A673 (cell line): ENCODE results near the gene TEX14. TPM values are rescaled to one million over a fixed set of nuclear protein-coding genes. Genes with fewer than 3 reads are reported as not detected.
A peak's percentile ranks its signal among the peaks of the same experiment; 100 is the strongest.

Source experiments
- BruUV-seq: library from RNA; stranded (reverse); fragments of 400-500 nt; replicated peaks from 2 replicates; lab custom pipeline; 2021; lab: Mats Ljungman, UMichigan
- CTCF ChIA-PET: fragments of 300-600 bp; sonication (Branson Sonifier 250); formaldehyde crosslinking; loops from one replicate; lab custom pipeline; 2022; ENCODE audit warnings: antibody characterized with exemption; lab: Charles Lee
- POLR2A ChIA-PET: fragments of 300-600 bp; sonication (Branson Sonifier 250); formaldehyde crosslinking; loops from one replicate; lab custom pipeline; 2022; ENCODE audit warnings: antibody characterized with exemption; ENCODE audit not compliant: low non-redundant PET; lab: Charles Lee
- DNase-seq: peaks from one replicate; pipeline ENCODE4 v3.0.0-alpha.2; 2015; ENCODE audit warnings: low spot score
- H3K27ac ChIP-seq: fragments of 200-600 bp; sonication (generic); 2 replicates; pipeline ENCODE4 v1.5.1; 2016; ENCODE audit warnings: mixed run types, low read depth, mild to moderate bottlenecking, mixed read lengths, antibody characterized with exemption, low read length; ENCODE audit not compliant: poor library complexity, severe bottlenecking
- H3K27me3 ChIP-seq: fragments of 200-600 bp; sonication (generic); replicated peaks from 2 replicates; pipeline ENCODE4 v1.6.1; 2017; ENCODE audit warnings: mixed run types, low read depth, mild to moderate bottlenecking, mixed read lengths, antibody characterized with exemption, low read length; ENCODE audit not compliant: insufficient read depth, poor library complexity
- H3K36me3 ChIP-seq: fragments of 200-600 bp; sonication (generic); 2 replicates; pipeline ENCODE4 v1.6.1; 2016; ENCODE audit warnings: mixed run types, mild to moderate bottlenecking, mixed read lengths, antibody characterized with exemption, low read length; ENCODE audit not compliant: insufficient read depth, poor library complexity, severe bottlenecking
- H3K4me1 ChIP-seq: fragments of 200-600 bp; sonication (generic); 2 replicates; pipeline ENCODE4 v1.6.1; 2017; ENCODE audit warnings: mixed run types, mild to moderate bottlenecking, mixed read lengths, antibody characterized with exemption, low read length; ENCODE audit not compliant: insufficient read depth, poor library complexity, severe bottlenecking
- H3K4me3 ChIP-seq: fragments of 200-600 bp; sonication (generic); 2 replicates; pipeline ENCODE4 v1.5.1; 2016; ENCODE audit warnings: low read depth, mixed run types, mild to moderate bottlenecking, mixed read lengths, low read length; ENCODE audit not compliant: poor library complexity, severe bottlenecking
- H3K9me3 ChIP-seq: fragments of 200-600 bp; sonication (generic); 2 replicates; pipeline ENCODE4 v1.6.1; 2016; ENCODE audit warnings: mixed run types, low read depth, mild to moderate bottlenecking, mixed read lengths, antibody characterized with exemption, low read length; ENCODE audit not compliant: poor library complexity, severe bottlenecking
- EZH2 ChIP-seq: fragments of 200-600 bp; sonication (generic); IDR thresholded peaks from 2 replicates; pipeline ENCODE4 v1.6.1; 2017; ENCODE audit warnings: borderline replicate concordance, low read depth, mild to moderate bottlenecking, mixed read lengths, antibody characterized with exemption, low read length; ENCODE audit not compliant: poor library complexity, severe bottlenecking
- intact Hi-C: fragments of 100-400 bp; cut with micrococcal nuclease; formaldehyde crosslinking; loops from one replicate; pipeline ENCODE4 v1.10.0; 2022; ENCODE audit not compliant: unreplicated experiment
- total RNA-seq: library from RNA; stranded (reverse); gene quantifications from 2 replicates; pipeline ENCODE4 v1.2.3, GENCODE V29; 2021
- TF ChIP-seq, protein P1 (sequence below): fragments of 300-800, 200-600 bp; sonication (generic); conservative IDR thresholded peaks from 2 replicates; pipeline ENCODE4 v1.5.1; 2017; ENCODE audit warnings: low read depth, mild to moderate bottlenecking, antibody characterized with exemption, low read length, moderate library complexity, mixed read lengths

TEX14 gene
- total RNA-seq, 1 experiment from 2014 or later, result 0.26 TPM

DNA sequence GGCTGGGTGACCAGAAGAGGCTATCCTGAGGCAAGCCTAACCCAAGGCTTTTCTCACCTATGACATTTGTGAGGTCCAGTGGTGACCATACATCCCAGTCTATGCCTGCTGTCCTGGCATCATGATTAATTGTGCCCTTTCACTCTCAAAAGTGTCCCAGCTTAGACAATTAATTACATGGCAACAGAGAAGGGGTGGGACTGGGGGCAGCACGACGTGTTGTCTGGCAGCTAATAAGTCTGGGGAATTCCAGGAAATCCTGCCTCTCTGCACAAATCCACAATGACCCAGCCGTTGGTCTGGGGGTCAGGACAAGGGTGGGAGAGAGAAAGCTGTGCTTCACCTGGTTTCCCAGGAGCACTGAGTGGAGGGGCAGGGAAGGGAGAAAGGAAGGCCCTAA lies 163.4 kb downstream of the TEX14 start:
- TF ChIP-seq EZH2, result no peak
- TF ChIP-seq, protein P1, sequence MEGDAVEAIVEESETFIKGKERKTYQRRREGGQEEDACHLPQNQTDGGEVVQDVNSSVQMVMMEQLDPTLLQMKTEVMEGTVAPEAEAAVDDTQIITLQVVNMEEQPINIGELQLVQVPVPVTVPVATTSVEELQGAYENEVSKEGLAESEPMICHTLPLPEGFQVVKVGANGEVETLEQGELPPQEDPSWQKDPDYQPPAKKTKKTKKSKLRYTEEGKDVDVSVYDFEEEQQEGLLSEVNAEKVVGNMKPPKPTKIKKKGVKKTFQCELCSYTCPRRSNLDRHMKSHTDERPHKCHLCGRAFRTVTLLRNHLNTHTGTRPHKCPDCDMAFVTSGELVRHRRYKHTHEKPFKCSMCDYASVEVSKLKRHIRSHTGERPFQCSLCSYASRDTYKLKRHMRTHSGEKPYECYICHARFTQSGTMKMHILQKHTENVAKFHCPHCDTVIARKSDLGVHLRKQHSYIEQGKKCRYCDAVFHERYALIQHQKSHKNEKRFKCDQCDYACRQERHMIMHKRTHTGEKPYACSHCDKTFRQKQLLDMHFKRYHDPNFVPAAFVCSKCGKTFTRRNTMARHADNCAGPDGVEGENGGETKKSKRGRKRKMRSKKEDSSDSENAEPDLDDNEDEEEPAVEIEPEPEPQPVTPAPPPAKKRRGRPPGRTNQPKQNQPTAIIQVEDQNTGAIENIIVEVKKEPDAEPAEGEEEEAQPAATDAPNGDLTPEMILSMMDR, result no peak
- BruUV-seq, result no TSS peak
- Histone ChIP-seq H3K4me3 (no peak overlapping the region), H3K4me1 (peaks cover 7% of the 10 kb centered on the region), H3K9me3 (no peaks in the 10 kb centered on the region), H3K27ac (no peak overlapping the region), H3K27me3 (no peaks in the 10 kb centered on the region), H3K36me3 (no peaks in the 10 kb centered on the region)
- ChIA-PET POLR2A (no interaction called here), CTCF (interaction anchor here (1.0 kb wide), 1 partner anchor 10 kb away, joined by 3 read pairs; no protein-coding TSS in a partner anchor)
- DNase-seq, result no peak
- intact Hi-C loops, result no loop called here

DNA sequence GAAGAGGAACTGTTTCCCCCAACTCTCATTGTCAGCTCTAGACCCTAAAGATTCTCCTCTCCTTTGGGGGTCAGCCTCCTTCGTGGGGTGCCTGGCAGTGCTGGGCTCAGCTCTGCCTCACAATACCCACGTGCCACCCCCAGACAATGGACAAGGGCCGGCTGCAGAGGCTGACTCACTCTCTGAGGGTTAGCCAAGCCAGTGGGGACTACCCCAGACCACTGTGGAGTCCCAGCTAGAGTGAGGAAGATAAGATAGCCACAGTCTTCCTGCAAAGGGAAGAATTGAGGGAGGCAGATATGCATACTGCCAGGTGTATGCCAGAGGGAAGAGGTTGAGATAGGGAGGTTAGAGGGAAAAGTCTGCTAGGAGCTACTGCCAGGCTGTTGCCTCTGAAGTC lies 163.9 kb downstream of the TEX14 start:
- CTCF ChIA-PET, result interaction anchor here (0.6 to 1.0 kb wide), 2 partner anchors 9 to 24 kb away, joined by 3 read pairs; no protein-coding TSS in a partner anchor
- Histone ChIP-seq H3K27me3 (no peaks in the 10 kb centered on the region), H3K27ac (no peak overlapping the region), H3K4me3 (no peak overlapping the region), H3K36me3 (no peaks in the 10 kb centered on the region), H3K4me1 (peaks cover 7% of the 10 kb centered on the region), H3K9me3 (no peaks in the 10 kb centered on the region)
- TF ChIP-seq, protein P1, result no peak
- TF ChIP-seq EZH2, result no peak
- DNase-seq, result no peak
- intact Hi-C loops, result no loop called here
- BruUV-seq, result no TSS peak
- POLR2A ChIA-PET, result no interaction called here

GRCh38 chr17:58527306-58527705 lies 164.5 kb downstream of the TEX14 start:
- intact Hi-C loops, result no loop called here
- Histone ChIP-seq H3K27ac (no peak overlapping the region), H3K36me3 (no peaks in the 10 kb centered on the region), H3K9me3 (no peaks in the 10 kb centered on the region), H3K27me3 (no peaks in the 10 kb centered on the region), H3K4me1 (peaks cover 7% of the 10 kb centered on the region), H3K4me3 (no peak overlapping the region)
- ChIA-PET POLR2A (no interaction called here), CTCF (interaction anchor here (0.6 kb wide), 2 partner anchors 25 to 35 kb away, joined by 3 to 4 read pairs; no protein-coding TSS in a partner anchor)
- no peak for TF ChIP-seq EZH2
- TF ChIP-seq, protein P1, result 0 out of 2 replicates have a peak, but pooled peaks have one; percentile 15
- no TSS peak for BruUV-seq
- DNase-seq, result no peak
